ENCODE data around the gene SLC11A2.
A peak's percentile ranks its signal among the peaks of the same experiment; 100 is the strongest.
"Not testable (repeated sequence)": the region's sequence is repeated elsewhere in the genome, so short reads cannot be mapped to it uniquely, and the experiment has no call there.

SLC11A2 gene

GRCh38 chr12:50937653-50938052 lies 88.5 kb downstream of the SLC11A2 start:
- peak; percentile 57 for DNase-seq

- peak; percentile 93 for DNase-seq
Measured at GRCh38 chr12:50936821-50937530, 89.2 kb downstream of the SLC11A2 start.

GRCh38 chr12:50934981-50935807 lies 91.0 kb downstream of the SLC11A2 start:
- peak; percentile 42 for DNase-seq

- DNase-seq: peak; percentile 48
Measured at GRCh38 chr12:50934371-50934851, 91.8 kb downstream of the SLC11A2 start.

GRCh38 chr12:50933459-50934124 lies 92.6 kb downstream of the SLC11A2 start:
- DNase-seq: peak; percentile 92

- peak; percentile 75 for DNase-seq
Measured at GRCh38 chr12:50932787-50933280, 93.3 kb downstream of the SLC11A2 start.

GRCh38 chr12:50930477-50930876 lies 95.7 kb downstream of the SLC11A2 start:
- DNase-seq: not testable (repeated sequence)

GRCh38 chr12:50929831-50930230 lies 96.4 kb downstream of the SLC11A2 start:
- no peak for DNase-seq

Data from OCI-M1 (cell line).